ENCODE measurements around the gene CELSR2.

Gene CELSR2

GRCh38 chr1:109282952-109283747, 33.8 kb downstream of the CELSR2 start, which contains the start of gene PSRC1 (continued):
- TF ChIP-seq ZNF26 (tag by site-specific recombination; IDR thresholded peaks at IDR 0.05) (no peak), FEZF1 (tag by site-specific recombination; IDR thresholded peaks at IDR 0.05) (no peak), IKZF3 (tag by site-specific recombination; IDR thresholded peaks at IDR 0.05) (peak; percentile 97), TSHZ1 (tag by site-specific recombination; IDR thresholded peaks at IDR 0.05; ENCODE audit: borderline replicate concordance) (no peak), ZNF16 (tag by site-specific recombination; IDR thresholded peaks at IDR 0.05; ENCODE audit: low read depth) (no peak), ZNF404 (tag by site-specific recombination; IDR thresholded peaks at IDR 0.05) (no peak), ZNF843 (tag by site-specific recombination; IDR thresholded peaks at IDR 0.05) (peak; percentile 55; the same call in 1 of the 2 replicates), GFI1B (tag by site-specific recombination; IDR thresholded peaks at IDR 0.05) (no peak), PRDM10 (tag by site-specific recombination; IDR thresholded peaks at IDR 0.05) (peak; percentile 34; the same call in 1 of the 2 replicates), ZBTB48 (tag by site-specific recombination; IDR thresholded peaks at IDR 0.05) (no peak), OVOL3 (tag by site-specific recombination; IDR thresholded peaks at IDR 0.05) (no peak), ZNF600 (tag by site-specific recombination; IDR thresholded peaks at IDR 0.05) (peak; percentile 95), ZSCAN5A (tag by site-specific recombination; IDR thresholded peaks at IDR 0.05) (no peak), ZNF513 (tag by site-specific recombination; IDR thresholded peaks at IDR 0.05) (no peak), ZNF24 (tag by site-specific recombination; IDR thresholded peaks at IDR 0.05) (no peak), YY1 (tag by site-specific recombination; IDR thresholded peaks at IDR 0.05) (no peak), ZNF473 (tag by site-specific recombination; IDR thresholded peaks at IDR 0.05) (no peak), ZNF266 (tag by site-specific recombination; IDR thresholded peaks at IDR 0.05; ENCODE audit: low read depth) (no peak), ZNF2 (tag by site-specific recombination; IDR thresholded peaks at IDR 0.05) (peak; percentile 11), ZNF610 (tag by site-specific recombination; IDR thresholded peaks at IDR 0.05; ENCODE audit: borderline replicate concordance) (0 out of 2 replicates have a peak, but pooled peaks have one; percentile 24), ZNF311 (tag by site-specific recombination; IDR thresholded peaks at IDR 0.05; ENCODE audit: borderline replicate concordance) (no peak), ZNF146 (tag by site-specific recombination; IDR thresholded peaks at IDR 0.05) (no peak), ZNF398 (tag by site-specific recombination; IDR thresholded peaks at IDR 0.05) (peak; percentile 71), SP7 (tag by site-specific recombination; IDR thresholded peaks at IDR 0.05) (peak; percentile 75), SCRT1 (tag by site-specific recombination; IDR thresholded peaks at IDR 0.05; ENCODE audit: borderline replicate concordance) (peak; percentile 100), GLIS1 (tag by site-specific recombination; IDR thresholded peaks at IDR 0.05) (0 out of 2 replicates have a peak, but pooled peaks have one; percentile 84)
